Transverse colon (tissue), 4 donors: ENCODE data around the gene COL6A1. TPM values are rescaled to one million over a fixed set of nuclear protein-coding genes. Genes with fewer than 3 reads are reported as not detected.
"Not testable (repeated sequence)": the region's sequence is repeated elsewhere in the genome, so short reads cannot be mapped to it uniquely, and the experiment has no call there.

ENCODE experiments used
- DNase-seq: peaks from one replicate; pipeline ENCODE4 v3.0.0-alpha.2; 2019
- H3K27ac ChIP-seq, 4 donors: fragments of 200-600 bp; sonication (generic); 2 replicates each; pipeline ENCODE4 v1.5.1; 2016 to 2018; ENCODE audit warnings: inconsistent platforms in 4 of 4
- H3K27me3 ChIP-seq: fragments of 200-600 bp; sonication (generic); 2 replicates; pipeline ENCODE4 v1.5.1; 2017; ENCODE audit warnings: inconsistent platforms
- H3K36me3 ChIP-seq, 4 donors: fragments of 200-600 bp; sonication (generic); 2 replicates each; pipeline ENCODE4 v1.5.1; 2017 to 2019; ENCODE audit warnings: inconsistent platforms in 4 of 4
- H3K4me1 ChIP-seq, 4 donors: fragments of 200-600 bp; sonication (generic); 2 replicates each; pipeline ENCODE4 v1.5.1; 2017 to 2020; ENCODE audit warnings: inconsistent platforms in 4 of 4
- H3K4me3 ChIP-seq, 4 donors: fragments of 200-600 bp; sonication (generic); 1 replicate in 1 of 4; 2 replicates in 3 of 4; pipeline versions ENCODE4 v1.5.1 to v1.6.1; 2017 to 2019; ENCODE audit warnings: inconsistent platforms in 4 of 4
- H3K9me3 ChIP-seq, 2 donors: fragments of 200-600 bp; sonication (generic); 2 replicates each; pipeline ENCODE4 v1.5.1; 2017 to 2019; ENCODE audit warnings: inconsistent platforms in 2 of 2
- CTCF ChIP-seq, 5 experiments: fragments of 200-600 bp in 3 of 5; fragments of 450-650 bp in 2 of 5; sonication (generic) in 3 of 5; IDR thresholded peaks; 1 replicate in 2 of 5; 2 replicates in 3 of 5; pipeline ENCODE4 v1.5.1; 2016 to 2017; ENCODE audit warnings: antibody characterized with exemption in 5 of 5, inconsistent platforms in 3 of 5, mild to moderate bottlenecking in 2 of 5, moderate library complexity in 1 of 5
- EP300 ChIP-seq: sonication (generic); formaldehyde crosslinking; IDR thresholded peaks from one replicate; pipeline ENCODE4 v1.6.1; 2017; ENCODE audit warnings: antibody characterized with exemption, low read depth
- POLR2A ChIP-seq: fragments of 450-650 bp; IDR thresholded peaks from one replicate; pipeline ENCODE4 v1.6.1; 2016; ENCODE audit warnings: antibody characterized with exemption, mild to moderate bottlenecking, moderate library complexity
- POLR2AphosphoS5 ChIP-seq, 3 donors: sonication (generic); formaldehyde crosslinking; IDR thresholded peaks; one replicate each; pipeline ENCODE4 v1.6.1; 2016; ENCODE audit warnings: antibody characterized with exemption in 3 of 3
- WGBS, 2 donors: methylation state at CpG; one replicate each; pipeline ENCODE4 v1.1.5; 2018; ENCODE audit warnings: low coverage in 1 of 2; 5-methylcytosine and 5-hydroxymethylcytosine counted together
- in situ Hi-C, 4 donors: fragments of 200-750 bp; cut with MboI; loops; one replicate each; pipeline versions ENCODE4 v1.15.0 to v1.15.1; 2017; ENCODE audit warnings: low sequenced_read_pairs in 3 of 4, low pct_ligation_motif_present in 1 of 4, low pct_unique_long_range_greater_than_20kb in 1 of 4
- intact Hi-C: fragments of 100-400 bp; cut with DNase I; formaldehyde crosslinking; loops from one replicate; pipeline ENCODE4 v1.15.1; 2023; ENCODE audit warnings: low total_unique reads
- total RNA-seq, 4 donors: library from RNA; depleted of rRNA; stranded (reverse); fragments of >200 nt; gene quantifications; one replicate each; pipeline ENCODE4 v1.1.0, GENCODE V29; 2016

COL6A1 gene
- total RNA-seq, 4 donors from 2014 or later = 166 to 580 (median 346) TPM

- TF ChIP-seq POLR2AphosphoS5 (IDR thresholded peaks at IDR 0.05) = peak in 1 of 3 donors; percentile 3
- TF ChIP-seq POLR2A = no peak
- 1% methylated on average over 54 of the region's 59 CpGs; no CpG with 5 or more reads in 1 of the 2 donors for WGBS, 2 donors
- H3K27ac ChIP-seq = peak overlapping the region; percentile 87 to 96 (median 90)
- H3K4me3 ChIP-seq = peak overlapping the region; percentile 12 to 57 (median 35)
- H3K36me3 ChIP-seq = no peaks in the 10 kb centered on the region
- intact Hi-C loops (loop anchor here (5.0 to 10.0 kb wide), 2 partner anchors 50 to 138 kb away; no protein-coding TSS in a partner anchor), in situ Hi-C loops (loop anchor here in 1 of 4 donors (25.0 kb wide), 1 partner anchor 138 kb away; no protein-coding TSS in a partner anchor)
- H3K27me3 ChIP-seq = peaks cover 64% of the 10 kb centered on the region
- peaks cover 45 to 73% (median 49%) of the 10 kb centered on the region in 4 donors for H3K4me1 ChIP-seq
- no peaks in the 10 kb centered on the region for H3K9me3 ChIP-seq
- DNase-seq = peak; percentile 31
These were observed 7.2 kb upstream of the COL6A1 start for GRCh38 chr21:45974073-45975019.

GRCh38 chr21:45975020-45975666 lies 6.4 kb upstream of the COL6A1 start:
- H3K27ac ChIP-seq = peak overlapping the region; percentile 87 to 96 (median 90)
- intact Hi-C loops (loop anchor here (10.0 kb wide), 1 partner anchor 50 kb away; no protein-coding TSS in a partner anchor), in situ Hi-C loops (no loop called here)
- no peaks in the 10 kb centered on the region for H3K36me3 ChIP-seq
- WGBS, 2 donors = 6% methylated on average over 30 of the region's 33 CpGs; no CpG with 5 or more reads in 1 of the 2 donors
- H3K4me1 ChIP-seq = peaks cover 45 to 76% (median 51%) of the 10 kb centered on the region in 4 donors
- H3K27me3 ChIP-seq = peaks cover 70% of the 10 kb centered on the region
- H3K9me3 ChIP-seq = no peaks in the 10 kb centered on the region
- H3K4me3 ChIP-seq = peak overlapping the region; percentile 7 to 57 (median 35)
- peak; percentile 57 for DNase-seq
- TF ChIP-seq EP300 (no peak), POLR2A (no peak), POLR2AphosphoS5 (IDR thresholded peaks at IDR 0.05) (peak; percentile 6 to 41 (median 18)), CTCF (IDR thresholded peaks at IDR 0.05) (peak in 2 of 5 experiments; percentile 11 to 21)

GRCh38 chr21:45975667-45976409 lies 5.7 kb upstream of the COL6A1 start:
- peaks cover 43 to 72% (median 45%) of the 10 kb centered on the region in 4 donors for H3K4me1 ChIP-seq
- 36 to 62% methylated on average over 4 to 13 of the region's 13 CpGs for WGBS, 2 donors

GRCh38 chr21:45976701-45977311 lies 4.8 kb upstream of the COL6A1 start:
- intact Hi-C loops = loop anchor here (10.0 kb wide), 1 partner anchor 48 kb away; no protein-coding TSS in a partner anchor
- TF ChIP-seq POLR2A (no peak), EP300 (no peak), CTCF (IDR thresholded peaks at IDR 0.05) (no peak), POLR2AphosphoS5 (IDR thresholded peaks at IDR 0.05) (no peak)
- Histone ChIP-seq H3K36me3 (no peaks in the 10 kb centered on the region), H3K27ac (peak overlapping the region; percentile 87 to 96 (median 90)), H3K27me3 (peaks cover 67% of the 10 kb centered on the region), H3K4me1 (peaks cover 35 to 69% (median 38%) of the 10 kb centered on the region in 4 donors), H3K4me3 (no peak overlapping the region), H3K9me3 (no peaks in the 10 kb centered on the region)
- 46% methylated on average over 11 of the region's 11 CpGs; no CpG with 5 or more reads in 1 of the 2 donors for WGBS, 2 donors
- peak; percentile 10 for DNase-seq
- in situ Hi-C loops = no loop called here

More at GRCh38 chr21:45975667-45976409, 5.7 kb upstream of the COL6A1 start:
- Histone ChIP-seq H3K27me3 (peaks cover 70% of the 10 kb centered on the region), H3K27ac (peak overlapping the region; percentile 87 to 96 (median 90))
- H3K4me3 ChIP-seq, H3K9me3 ChIP-seq, DNase-seq, H3K36me3 ChIP-seq, in situ Hi-C loops: not testable (repeated sequence)
- intact Hi-C loops = loop anchor here (10.0 kb wide), 1 partner anchor 49 kb away; no protein-coding TSS in a partner anchor
